Tongue (tissue), 1 donor: ENCODE data around the gene DDX42. TPM values are rescaled to one million over a fixed set of nuclear protein-coding genes. Genes with fewer than 3 reads are reported as not detected.

Experiments
- total RNA-seq: library from RNA; depleted of rRNA; stranded (reverse); fragments of >200 nt; gene quantifications from one replicate; pipeline ENCODE4 v1.2.3, GENCODE V29; 2014

Gene DDX42
- total RNA-seq, 1 donor from 2014 or later, result 105 TPM

Other genes starting within 250 kb of the DDX42 start
- gene DCAF7, start 223.7 kb upstream of the DDX42 start, total RNA-seq, result 30.4 TPM
- 13.6 TPM for gene TACO1, start 173.3 kb upstream of the DDX42 start, total RNA-seq
- gene MAP3K3, start 151.8 kb upstream of the DDX42 start, total RNA-seq, result 49.0 TPM
- gene LIMD2, start 74.0 kb upstream of the DDX42 start, total RNA-seq, result 9.9 TPM
- 23.9 TPM for gene STRADA, start 32.4 kb upstream of the DDX42 start, total RNA-seq
- 102 TPM for gene CCDC47, start 573 bp upstream of the DDX42 start, total RNA-seq
- 47.2 TPM for gene PSMC5, start 53.3 kb downstream of the DDX42 start, total RNA-seq
- 42.9 TPM for gene FTSJ3, start 53.5 kb downstream of the DDX42 start, total RNA-seq
- 69.4 TPM for gene SMARCD2, start 68.5 kb downstream of the DDX42 start, total RNA-seq
- gene CSH2, start 99.5 kb downstream of the DDX42 start, total RNA-seq, result not detected
- gene GH2, start 107.8 kb downstream of the DDX42 start, total RNA-seq, result not detected
- gene CSH1, start 122.4 kb downstream of the DDX42 start, total RNA-seq, result not detected
- gene CSHL1, start 137.1 kb downstream of the DDX42 start, total RNA-seq, result not detected
- not detected for gene GH1, start 144.7 kb downstream of the DDX42 start, total RNA-seq
- gene CD79B, start 158.2 kb downstream of the DDX42 start, total RNA-seq, result 7.7 TPM
- gene SCN4A, start 198.7 kb downstream of the DDX42 start, total RNA-seq, result 46.2 TPM
- gene PRR29, start 224.2 kb downstream of the DDX42 start, total RNA-seq, result 1.3 TPM
- gene ICAM2, start 246.5 kb downstream of the DDX42 start, total RNA-seq, result 49.1 TPM